A549 treated with dexamethasone at 1 μM for 4 hours (cell line): ENCODE results near the gene PAN2. TPM values are rescaled to one million over a fixed set of nuclear protein-coding genes. Genes with fewer than 3 reads are reported as not detected.

Source experiments
- total RNA-seq: library from RNA; stranded (reverse); fragments of 200-300 nt; extraction: Qiagen RNA extraction; gene quantifications from 5 replicates; pipeline ENCODE4 v1.2.3, GENCODE V29; 2022

PAN2 gene
- 11.3 to 14.3 TPM (median 14.2 TPM) in 5 replicates for total RNA-seq

GRCh38 chr12:56333679-56334489 is at the start of gene PAN2:
Gene PAN2 (minus strand): TSS chr12:56334000. CDS start chr12:56333094, 906 bp downstream.

GRCh38 chr12:56362130-56363059 is 28.6 kb upstream of the PAN2 start, which contains the start of gene APOF:
Gene APOF (minus strand): TSS chr12:56362857. CDS start chr12:56362745, 112 bp downstream.

GRCh38 chr12:56359851-56360767 is 26.3 kb upstream of the PAN2 start, which contains the start of gene STAT2:
Gene STAT2 (minus strand): TSS chr12:56360107. CDS start chr12:56356571, 3,536 bp downstream.

GRCh38 chr12:56338308-56339157 is 4.7 kb upstream of the PAN2 start, which contains the start of gene IL23A:
Gene IL23A (plus strand): TSS chr12:56338884. CDS start chr12:56339045, 161 bp downstream.

GRCh38 chr12:56315622-56316473 is 18.0 kb downstream of the PAN2 start, which contains the start of gene CNPY2:
Gene CNPY2 (minus strand): TSS chr12:56315988. CDS start chr12:56315217, 771 bp downstream.

GRCh38 chr12:56299853-56300643 is 33.8 kb downstream of the PAN2 start, which contains the start of gene CS:
Gene CS (minus strand): TSS chr12:56300330. CDS start chr12:56300201, 129 bp downstream.

GRCh38 chr12:56266693-56267442 is 66.9 kb downstream of the PAN2 start, which contains the start of gene COQ10A:
Gene COQ10A (plus strand): TSS chr12:56266942. CDS start chr12:56267119, 177 bp downstream.

Other genes with a start within 250 kb of the PAN2 start
- gene PA2G4, start 229.4 kb downstream of the PAN2 start, total RNA-seq: 310 to 332 TPM (median 329 TPM) in 5 replicates
- gene RPL41, start 217.4 kb downstream of the PAN2 start, total RNA-seq: 5,372 to 6,304 TPM (median 5,793 TPM) in 5 replicates
- 2.5 to 3.5 TPM (median 3.1 TPM) in 5 replicates for gene ZC3H10, start 215.7 kb downstream of the PAN2 start, total RNA-seq
- 56.5 to 75.8 TPM (median 72.7 TPM) in 5 replicates for gene ESYT1, start 205.7 kb downstream of the PAN2 start, total RNA-seq
- 68.1 to 83.2 TPM (median 73.8 TPM) in 5 replicates for gene MYL6B, start 181.4 kb downstream of the PAN2 start, total RNA-seq
- gene MYL6, start 175.6 kb downstream of the PAN2 start, total RNA-seq: 2,040 to 3,443 TPM (median 2,154 TPM) in 5 replicates
- gene SMARCC2, start 144.5 kb downstream of the PAN2 start, total RNA-seq: 22.5 to 42.3 TPM (median 39.4 TPM) in 5 replicates
- 21.6 to 27.4 TPM (median 26.5 TPM) in 5 replicates for gene RNF41, start 112.1 kb downstream of the PAN2 start, total RNA-seq
- gene NABP2, start 109.7 kb downstream of the PAN2 start, total RNA-seq: 54.2 to 64.3 TPM (median 59.9 TPM) in 5 replicates
- gene SLC39A5, start 103.9 kb downstream of the PAN2 start, total RNA-seq: 0.09 TPM in 1 of 5 replicates, not detected in the others
- gene ANKRD52, start 75.6 kb downstream of the PAN2 start, total RNA-seq: 29.4 to 50.6 TPM (median 47.0 TPM) in 5 replicates
- gene COQ10A, start 67.1 kb downstream of the PAN2 start, total RNA-seq: 12.6 to 15.7 TPM (median 15.3 TPM) in 5 replicates
- gene CS, start 33.7 kb downstream of the PAN2 start, total RNA-seq: 165 to 177 TPM (median 167 TPM) in 5 replicates
- 120 to 144 TPM (median 126 TPM) in 5 replicates for gene CNPY2, start 18.0 kb downstream of the PAN2 start, total RNA-seq
- gene IL23A, start 4.9 kb upstream of the PAN2 start, total RNA-seq: 0.17 to 0.49 TPM (median 0.32 TPM) in 4 of 5 replicates, not detected in the other
- gene STAT2, start 26.1 kb upstream of the PAN2 start, total RNA-seq: 7.6 to 13.7 TPM (median 11.1 TPM) in 5 replicates
- not detected in 5 replicates for gene APOF, start 28.9 kb upstream of the PAN2 start, total RNA-seq
- 27.2 to 40.2 TPM (median 36.9 TPM) in 5 replicates for gene TIMELESS, start 115.4 kb upstream of the PAN2 start, total RNA-seq
- gene MIP, start 120.7 kb upstream of the PAN2 start, total RNA-seq: 0.15 TPM in 1 of 5 replicates, not detected in the others
- gene SPRYD4, start 134.6 kb upstream of the PAN2 start, total RNA-seq: 1.5 to 2.0 TPM (median 1.8 TPM) in 5 replicates
- gene GLS2, start 154.2 kb upstream of the PAN2 start, total RNA-seq: 0.07 to 0.28 TPM (median 0.11 TPM) in 5 replicates
- gene RBMS2, start 187.8 kb upstream of the PAN2 start, total RNA-seq: 10.0 to 15.1 TPM (median 12.5 TPM) in 5 replicates